Activated naive CD8-positive, alpha-beta T cell (primary cell): Measurements from ENCODE around the gene PHLDA1.
A peak's percentile ranks its signal among the peaks of the same experiment; 100 is the strongest.

Experiments used
- H3K27ac Mint-ChIP-seq: one replicate; pipeline ENCODE4 v1.8.0; 2021; ENCODE audit warnings: mixed read lengths
- H3K27me3 Mint-ChIP-seq: one replicate; pipeline ENCODE4 v1.8.0; 2021; ENCODE audit warnings: mixed read lengths
- H3K36me3 Mint-ChIP-seq: one replicate; pipeline ENCODE4 v1.8.0; 2021; ENCODE audit warnings: mixed read lengths
- H3K4me1 Mint-ChIP-seq: one replicate; pipeline ENCODE4 v1.8.0; 2021; ENCODE audit warnings: low read depth, mixed read lengths
- H3K4me3 Mint-ChIP-seq: one replicate; pipeline ENCODE4 v1.8.0; 2021; ENCODE audit warnings: mild to moderate bottlenecking, mixed read lengths
- H3K9me3 Mint-ChIP-seq: one replicate; pipeline ENCODE4 v1.8.0; 2021; ENCODE audit warnings: low read depth, mixed read lengths

PHLDA1 gene

DNA sequence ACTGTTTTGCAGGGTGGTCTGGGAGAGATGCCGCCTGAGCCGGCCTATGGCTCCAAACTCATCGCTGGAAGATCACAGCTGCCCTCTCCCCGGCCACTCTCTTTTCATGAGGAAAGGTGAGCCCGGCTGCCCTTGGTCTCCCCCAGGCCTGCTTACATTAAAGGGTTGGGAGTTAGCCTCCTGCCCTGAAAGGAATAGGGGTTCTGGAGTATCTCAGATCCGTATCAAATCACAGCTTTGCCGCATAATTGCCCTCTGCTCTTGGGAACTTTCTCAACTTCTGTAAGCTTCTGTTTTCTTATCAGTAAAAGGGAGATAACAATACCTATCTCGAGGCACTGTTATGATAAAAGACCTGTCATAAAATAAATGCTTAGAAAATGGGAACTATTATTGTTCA lies 17.6 kb downstream of the PHLDA1 start:
- Mint-ChIP-seq H3K27ac (no peak overlapping the region), H3K27me3 (no peaks in the 10 kb centered on the region), H3K9me3 (no peaks in the 10 kb centered on the region), H3K4me3 (no peak overlapping the region), H3K36me3 (no peaks in the 10 kb centered on the region), H3K4me1 (peaks cover 23% of the 10 kb centered on the region)

DNA sequence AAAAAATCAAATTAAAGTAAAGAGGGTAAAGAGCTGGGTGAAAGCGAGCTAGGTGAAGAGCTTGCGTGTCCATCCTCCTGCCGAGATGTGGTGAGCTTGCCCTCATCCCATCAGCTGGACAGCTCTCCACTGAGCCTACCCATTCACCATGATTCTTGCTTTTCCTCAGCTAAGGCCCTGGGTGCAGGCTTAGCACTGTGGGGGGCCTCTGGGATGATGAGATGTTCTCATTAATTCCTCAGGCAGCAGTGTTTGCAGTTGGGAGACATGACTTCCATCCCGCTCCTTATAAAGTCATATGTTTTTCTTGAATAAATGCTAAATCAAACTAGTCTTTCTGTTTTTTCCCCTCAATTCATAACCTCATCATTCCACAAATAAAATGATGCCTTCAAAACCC lies 18.0 kb downstream of the PHLDA1 start:
- H3K4me3 Mint-ChIP-seq = no peak overlapping the region
- H3K27me3 Mint-ChIP-seq = no peaks in the 10 kb centered on the region
- no peak overlapping the region for H3K27ac Mint-ChIP-seq
- H3K36me3 Mint-ChIP-seq = no peaks in the 10 kb centered on the region
- H3K4me1 Mint-ChIP-seq = peaks cover 19% of the 10 kb centered on the region
- H3K9me3 Mint-ChIP-seq = no peaks in the 10 kb centered on the region

DNA sequence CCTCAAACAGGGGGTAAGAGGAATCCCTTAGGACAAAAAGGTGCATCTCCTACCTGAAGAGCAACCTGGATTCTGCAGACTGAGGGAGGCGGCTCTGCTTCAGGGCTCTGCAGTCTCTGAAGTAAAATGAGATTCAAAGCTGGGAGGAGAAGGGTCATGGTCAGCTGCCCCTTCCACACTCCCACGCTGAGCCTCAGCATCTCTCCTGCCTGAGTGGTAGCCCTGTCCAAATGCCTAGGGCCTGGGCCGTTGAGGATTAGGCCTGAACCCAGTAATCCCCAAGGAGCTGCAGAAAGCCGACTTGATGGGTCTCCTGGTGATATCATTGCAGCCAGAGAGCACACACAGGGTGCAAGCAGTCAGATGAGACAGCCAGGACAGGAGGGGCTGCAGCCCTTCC lies 18.9 kb downstream of the PHLDA1 start:
- no peaks in the 10 kb centered on the region for H3K9me3 Mint-ChIP-seq
- H3K27ac Mint-ChIP-seq = no peak overlapping the region
- peaks cover 14% of the 10 kb centered on the region for H3K4me1 Mint-ChIP-seq

DNA sequence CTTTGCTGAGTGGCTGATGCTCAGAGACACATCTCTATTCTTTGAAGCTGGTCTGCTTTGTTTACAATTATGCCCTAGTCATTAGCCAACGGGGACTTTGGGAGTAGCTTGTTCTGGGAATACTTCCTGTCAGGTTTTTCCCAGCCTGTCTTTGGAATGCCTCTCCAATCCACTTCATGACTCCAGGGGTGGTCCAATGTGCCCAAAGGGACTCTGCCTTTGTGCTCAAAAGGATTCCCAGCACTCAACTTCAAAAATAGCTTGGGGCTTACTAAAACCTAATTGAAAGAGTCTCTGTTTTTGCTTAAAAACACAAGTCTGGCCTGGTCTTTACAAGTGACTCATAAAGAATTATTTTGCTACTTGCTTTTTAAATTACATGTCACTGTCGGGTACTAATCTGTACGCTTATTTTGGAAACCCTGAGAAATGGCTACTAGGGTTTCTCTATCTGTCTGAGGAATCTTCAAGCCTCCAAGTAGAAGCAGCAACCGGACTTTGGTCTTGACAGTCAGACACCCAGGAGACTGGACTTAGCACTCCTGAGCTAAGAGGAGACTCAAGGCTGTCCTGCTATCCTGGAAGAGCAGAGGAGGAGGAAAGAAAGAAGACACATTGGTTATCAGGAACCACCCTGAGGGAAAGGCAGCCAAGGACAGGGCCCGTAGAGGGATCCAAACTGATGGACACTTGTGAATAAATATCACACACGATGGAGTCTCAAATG lies 20.7 kb downstream of the PHLDA1 start:
- Mint-ChIP-seq H3K27ac (no peak overlapping the region), H3K9me3 (no peaks in the 10 kb centered on the region), H3K36me3 (no peaks in the 10 kb centered on the region), H3K27me3 (no peaks in the 10 kb centered on the region), H3K4me3 (no peak overlapping the region), H3K4me1 (peaks cover 9% of the 10 kb centered on the region)

More for the DNA sequence above, 18.9 kb downstream of the PHLDA1 start:
- no peaks in the 10 kb centered on the region for H3K27me3 Mint-ChIP-seq
- no peak overlapping the region for H3K4me3 Mint-ChIP-seq
- H3K36me3 Mint-ChIP-seq = no peaks in the 10 kb centered on the region

DNA sequence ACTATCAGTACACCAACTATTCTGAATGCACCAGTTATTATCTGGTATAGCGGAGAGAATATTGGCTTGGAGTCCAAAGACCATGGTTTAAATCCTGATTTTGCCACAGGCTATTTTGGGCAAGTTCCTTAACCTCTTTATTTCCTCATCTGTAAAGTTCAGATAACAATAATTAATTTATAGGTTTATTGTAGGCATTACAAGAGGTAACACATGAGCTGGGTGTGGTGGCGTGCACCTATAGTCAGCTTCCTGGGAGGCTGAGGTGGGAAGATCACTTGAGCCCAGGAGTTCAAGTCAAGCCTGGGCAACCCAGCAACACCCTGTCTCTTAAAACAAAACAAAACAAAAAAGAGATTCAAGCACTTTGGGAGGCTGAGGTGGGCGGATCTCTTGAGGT lies 23.1 kb downstream of the PHLDA1 start:
- Mint-ChIP-seq H3K36me3 (no peaks in the 10 kb centered on the region), H3K27me3 (no peaks in the 10 kb centered on the region), H3K27ac (no peak overlapping the region), H3K4me3 (no peak overlapping the region), H3K4me1 (no peaks in the 10 kb centered on the region), H3K9me3 (peaks cover 6% of the 10 kb centered on the region)

GRCh38 chr12:76007640-76008039 lies 23.9 kb downstream of the PHLDA1 start:
- Mint-ChIP-seq H3K4me1 (no peaks in the 10 kb centered on the region), H3K9me3 (peaks cover 6% of the 10 kb centered on the region), H3K27ac (no peak overlapping the region), H3K27me3 (no peaks in the 10 kb centered on the region), H3K4me3 (no peak overlapping the region), H3K36me3 (no peaks in the 10 kb centered on the region)

DNA sequence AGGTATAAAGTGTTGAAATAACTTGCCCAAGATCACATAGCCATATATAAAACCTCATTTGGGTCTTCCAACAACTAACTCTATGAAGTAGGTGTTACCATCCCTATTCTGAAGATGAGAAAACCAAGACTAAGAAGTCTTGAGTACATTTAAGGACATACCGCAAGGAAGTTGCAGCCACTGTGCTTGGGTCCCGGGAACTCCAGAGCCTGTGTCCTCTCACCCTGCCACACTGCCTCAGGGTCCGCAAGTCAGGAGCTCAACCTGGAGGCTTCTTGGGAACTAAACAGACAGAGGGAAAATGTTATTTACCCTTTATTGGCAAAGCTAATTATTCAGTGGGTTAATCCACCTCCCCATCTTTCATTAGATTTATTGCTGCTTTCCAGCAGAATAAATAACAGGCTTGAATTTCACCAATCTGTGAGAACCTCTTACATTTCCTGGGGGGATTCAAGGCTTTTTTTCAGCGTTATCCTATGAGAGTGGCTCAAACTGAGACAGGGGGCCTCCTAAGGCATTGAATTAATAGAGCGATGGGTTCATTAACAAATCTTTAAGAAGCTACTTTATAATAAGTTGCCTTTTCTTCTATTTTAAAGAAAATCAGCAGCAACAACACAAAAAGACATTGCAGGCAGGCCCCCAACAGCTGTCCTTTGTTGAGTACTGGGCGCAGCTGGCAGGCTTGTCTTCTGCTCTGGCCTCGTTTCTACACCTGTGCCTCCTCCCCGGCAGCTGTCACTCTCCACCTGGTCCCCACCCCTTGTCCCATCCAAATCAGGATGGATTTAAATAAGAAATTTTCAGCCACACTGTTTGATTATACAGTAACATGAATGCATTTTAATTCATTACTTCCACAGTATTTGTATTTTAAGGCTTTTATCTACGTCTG lies 25.3 kb downstream of the PHLDA1 start:
- no peak overlapping the region for H3K4me3 Mint-ChIP-seq

DNA sequence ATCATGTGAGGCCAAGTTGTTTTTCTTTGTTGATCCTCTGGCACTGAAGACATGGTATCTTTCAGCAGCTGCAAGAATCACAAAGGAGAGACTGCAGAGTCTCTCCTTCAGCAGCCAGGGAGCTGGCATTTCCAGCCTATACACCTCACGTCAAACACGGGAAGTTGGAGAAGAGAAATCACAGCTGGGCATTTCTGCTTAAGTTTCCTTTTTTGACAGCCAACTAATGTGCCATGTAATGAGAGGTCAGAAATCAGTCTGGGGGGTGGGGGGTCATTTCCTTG lies 28.3 kb downstream of the PHLDA1 start:
- no peak overlapping the region for H3K27ac Mint-ChIP-seq
- H3K36me3 Mint-ChIP-seq = no peaks in the 10 kb centered on the region
- peaks cover 6% of the 10 kb centered on the region for H3K9me3 Mint-ChIP-seq
- no peaks in the 10 kb centered on the region for H3K27me3 Mint-ChIP-seq
- H3K4me1 Mint-ChIP-seq = peaks cover 2% of the 10 kb centered on the region
- H3K4me3 Mint-ChIP-seq = no peak overlapping the region

More for the DNA sequence above, 25.3 kb downstream of the PHLDA1 start:
- Mint-ChIP-seq H3K27ac (no peak overlapping the region), H3K9me3 (peaks cover 6% of the 10 kb centered on the region), H3K36me3 (no peaks in the 10 kb centered on the region), H3K27me3 (no peaks in the 10 kb centered on the region), H3K4me1 (no peaks in the 10 kb centered on the region)

DNA sequence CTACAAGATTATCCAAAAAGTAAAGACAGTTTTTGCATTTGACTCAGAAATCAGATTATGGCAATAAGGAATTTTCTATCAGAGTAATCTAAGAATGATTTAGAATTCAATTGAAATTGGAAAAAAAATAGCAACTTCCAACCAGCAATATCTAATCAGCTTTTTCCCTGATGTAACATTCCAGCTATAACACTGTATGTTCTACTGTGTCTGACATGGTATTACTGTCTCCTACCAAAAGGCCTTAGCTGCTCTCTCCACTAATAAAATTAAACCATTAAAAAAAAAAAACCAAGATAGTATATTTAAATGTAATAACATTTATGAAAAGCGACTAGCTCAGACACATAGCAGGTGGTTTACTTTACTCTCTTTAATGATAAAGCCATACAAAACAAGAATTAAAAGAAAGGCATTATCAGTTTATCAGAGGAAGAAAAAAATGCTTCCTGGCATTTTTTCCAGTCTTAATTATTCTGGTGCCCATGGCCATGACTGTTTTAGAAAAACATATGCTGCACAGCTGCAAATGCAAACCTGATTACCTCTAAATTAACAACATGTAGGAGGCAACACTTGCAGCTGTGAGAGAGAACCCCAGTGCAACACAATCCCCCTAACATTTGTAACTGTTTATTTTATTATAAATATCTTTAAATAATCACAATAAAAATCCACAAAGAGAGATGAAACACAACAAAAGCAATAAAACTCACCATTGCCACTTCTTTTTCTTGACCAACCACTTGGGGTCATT lies 28.8 kb downstream of the PHLDA1 start:
- Mint-ChIP-seq H3K4me1 (peaks cover 2% of the 10 kb centered on the region), H3K36me3 (no peaks in the 10 kb centered on the region), H3K4me3 (no peak overlapping the region), H3K27ac (no peak overlapping the region), H3K9me3 (peaks cover 6% of the 10 kb centered on the region), H3K27me3 (no peaks in the 10 kb centered on the region)

DNA sequence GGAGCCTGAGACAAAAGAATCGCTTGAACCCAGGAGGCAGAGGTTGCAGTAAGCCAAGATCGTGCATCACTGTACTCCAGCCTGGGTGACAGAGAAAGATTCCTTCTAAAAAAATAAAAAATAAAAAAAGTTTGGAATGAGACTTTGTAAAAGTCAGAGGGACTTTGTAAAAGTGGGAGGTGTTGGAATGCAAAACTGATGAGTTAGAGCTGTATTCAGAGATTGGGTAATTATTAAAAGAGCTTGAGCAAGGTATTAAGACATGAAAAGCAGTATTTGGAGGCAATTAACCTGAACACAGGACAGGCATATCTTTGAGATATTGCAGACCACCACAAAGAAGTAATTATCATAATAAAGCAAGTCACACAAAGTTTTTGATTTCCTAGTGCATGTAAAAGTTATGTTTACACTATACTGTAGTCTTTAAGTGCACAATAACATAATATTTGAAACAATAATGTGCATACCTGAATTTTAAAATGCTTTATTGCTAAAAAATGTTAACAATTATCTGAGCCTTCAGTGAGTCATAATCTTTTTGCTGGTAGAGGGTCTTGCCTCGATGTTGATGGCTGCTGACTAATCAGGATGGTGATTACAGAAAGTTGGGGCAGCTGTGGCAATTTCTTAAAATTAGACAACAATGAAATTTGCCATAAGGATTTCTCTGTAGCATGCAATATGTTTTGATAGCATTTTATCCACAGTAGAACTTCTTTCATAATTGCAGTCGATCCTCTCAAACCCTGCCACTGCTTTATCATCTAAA lies 33.1 kb downstream of the PHLDA1 start:
- H3K27me3 Mint-ChIP-seq = no peaks in the 10 kb centered on the region
- no peak overlapping the region for H3K27ac Mint-ChIP-seq
- peaks cover 20% of the 10 kb centered on the region for H3K4me1 Mint-ChIP-seq
- H3K4me3 Mint-ChIP-seq = no peak overlapping the region
- no peaks in the 10 kb centered on the region for H3K36me3 Mint-ChIP-seq
- H3K9me3 Mint-ChIP-seq = no peaks in the 10 kb centered on the region

GRCh38 chr12:75997658-75998057 lies 33.9 kb downstream of the PHLDA1 start:
- Mint-ChIP-seq H3K36me3 (no peaks in the 10 kb centered on the region), H3K27ac (no peak overlapping the region), H3K9me3 (no peaks in the 10 kb centered on the region), H3K4me1 (peaks cover 22% of the 10 kb centered on the region), H3K27me3 (no peaks in the 10 kb centered on the region), H3K4me3 (no peak overlapping the region)

DNA sequence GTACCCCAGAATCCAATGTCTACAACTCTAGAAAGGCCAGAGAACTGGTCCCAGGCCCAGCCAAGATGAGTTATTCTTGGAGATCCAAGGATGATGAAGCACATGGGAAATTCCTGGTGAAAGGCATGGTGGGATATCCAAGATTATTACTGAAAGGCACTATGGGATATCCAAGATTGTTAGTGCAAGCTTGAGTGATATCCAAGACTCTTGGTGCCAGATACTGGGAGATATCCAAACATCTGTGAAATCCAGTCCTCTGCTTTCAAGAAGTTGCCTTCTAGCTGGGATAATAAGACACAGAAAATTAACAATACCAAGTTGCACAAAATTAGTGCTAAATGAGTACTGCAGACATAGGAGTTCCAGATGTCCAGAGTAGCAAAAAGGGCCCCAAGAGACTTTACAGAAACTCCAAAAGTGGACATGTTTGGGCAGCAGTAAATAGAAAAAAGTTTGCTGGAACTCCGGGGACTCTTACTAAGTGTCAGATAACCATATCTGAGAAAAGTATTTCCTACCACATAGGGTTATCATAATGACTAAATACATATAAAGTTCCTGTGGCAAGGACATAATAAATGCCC lies 34.6 kb downstream of the PHLDA1 start:
- H3K27me3 Mint-ChIP-seq = no peaks in the 10 kb centered on the region
- no peak overlapping the region for H3K4me3 Mint-ChIP-seq
- H3K36me3 Mint-ChIP-seq = no peaks in the 10 kb centered on the region
- H3K4me1 Mint-ChIP-seq = peaks cover 22% of the 10 kb centered on the region
- no peak overlapping the region for H3K27ac Mint-ChIP-seq
- H3K9me3 Mint-ChIP-seq = no peaks in the 10 kb centered on the region

DNA sequence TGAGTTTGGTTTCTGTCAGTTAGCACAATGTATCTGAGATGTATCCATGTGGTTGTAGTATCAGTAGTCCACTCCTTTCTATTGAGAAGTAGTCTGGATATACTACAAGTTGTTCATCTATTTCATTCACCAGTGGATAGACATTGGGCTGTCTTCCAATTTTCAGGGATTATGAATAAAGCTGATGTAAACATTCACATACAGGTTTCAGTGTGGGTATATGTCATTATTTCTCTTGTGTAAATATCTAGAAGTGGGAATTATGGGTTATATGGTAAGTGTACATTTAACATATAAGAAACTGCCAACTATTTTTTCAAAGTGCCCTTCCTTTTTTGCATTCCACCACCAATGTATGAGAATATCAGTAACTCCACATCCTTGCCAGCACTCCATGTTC lies 35.9 kb downstream of the PHLDA1 start:
- H3K27me3 Mint-ChIP-seq = no peaks in the 10 kb centered on the region
- H3K4me3 Mint-ChIP-seq = no peak overlapping the region
- H3K36me3 Mint-ChIP-seq = no peaks in the 10 kb centered on the region
- peaks cover 22% of the 10 kb centered on the region for H3K4me1 Mint-ChIP-seq
- H3K27ac Mint-ChIP-seq = no peak overlapping the region
- no peaks in the 10 kb centered on the region for H3K9me3 Mint-ChIP-seq

DNA sequence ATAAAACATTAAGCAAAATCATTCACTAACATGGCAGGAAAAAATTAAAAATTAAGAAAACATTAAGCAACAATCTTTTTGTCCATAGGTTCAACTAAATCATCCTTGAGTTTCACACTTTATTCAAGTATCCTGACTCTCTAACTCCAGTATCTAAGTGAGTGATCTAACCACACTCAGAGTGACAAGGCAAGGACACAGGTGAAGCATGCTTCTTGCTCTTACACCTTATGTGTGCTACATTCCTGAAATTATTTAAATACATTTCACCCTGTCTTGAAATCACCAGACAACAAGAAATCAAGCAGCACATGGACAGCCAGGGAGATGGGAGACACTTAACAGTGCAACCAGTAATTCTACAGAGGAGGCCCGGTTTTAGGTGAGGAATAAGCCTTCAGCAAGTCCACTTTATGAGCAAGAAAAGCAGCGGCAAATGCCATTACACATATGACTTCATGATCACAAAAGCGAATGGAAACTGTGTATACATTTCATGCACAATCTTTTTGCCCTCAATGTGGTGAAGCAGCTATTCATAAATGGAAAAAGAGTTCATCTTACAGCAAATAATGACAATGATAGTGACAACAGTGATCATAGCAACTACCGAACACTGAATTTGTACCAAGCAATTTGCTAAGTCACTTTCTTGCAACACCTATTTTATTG lies 37.4 kb downstream of the PHLDA1 start:
- H3K27ac Mint-ChIP-seq = peak overlapping the region; percentile 77
- H3K36me3 Mint-ChIP-seq = no peaks in the 10 kb centered on the region
- H3K27me3 Mint-ChIP-seq = no peaks in the 10 kb centered on the region
- H3K9me3 Mint-ChIP-seq = no peaks in the 10 kb centered on the region
- peaks cover 22% of the 10 kb centered on the region for H3K4me1 Mint-ChIP-seq
- H3K4me3 Mint-ChIP-seq = peak overlapping the region; percentile 6
